ENCODE data around the gene IRS1.

Gene IRS1

GRCh38 chr2:226825056-226825455 lies 25.4 kb upstream of the IRS1 start:
- DNase-seq (ENCODE audit: low spot score) = no peak

- DNase-seq (ENCODE audit: low spot score) = no peak
Observed at GRCh38 chr2:226818930-226819329, 19.3 kb upstream of the IRS1 start.

GRCh38 chr2:226813148-226813701 lies 13.6 kb upstream of the IRS1 start:
- no peak for DNase-seq (ENCODE audit: low spot score)

- no peak for DNase-seq (ENCODE audit: low spot score)
Observed at GRCh38 chr2:226803410-226803809, 3.8 kb upstream of the IRS1 start.

GRCh38 chr2:226802573-226802972 lies 3.0 kb upstream of the IRS1 start:
- DNase-seq (ENCODE audit: low spot score) = peak; percentile 71

DNA sequence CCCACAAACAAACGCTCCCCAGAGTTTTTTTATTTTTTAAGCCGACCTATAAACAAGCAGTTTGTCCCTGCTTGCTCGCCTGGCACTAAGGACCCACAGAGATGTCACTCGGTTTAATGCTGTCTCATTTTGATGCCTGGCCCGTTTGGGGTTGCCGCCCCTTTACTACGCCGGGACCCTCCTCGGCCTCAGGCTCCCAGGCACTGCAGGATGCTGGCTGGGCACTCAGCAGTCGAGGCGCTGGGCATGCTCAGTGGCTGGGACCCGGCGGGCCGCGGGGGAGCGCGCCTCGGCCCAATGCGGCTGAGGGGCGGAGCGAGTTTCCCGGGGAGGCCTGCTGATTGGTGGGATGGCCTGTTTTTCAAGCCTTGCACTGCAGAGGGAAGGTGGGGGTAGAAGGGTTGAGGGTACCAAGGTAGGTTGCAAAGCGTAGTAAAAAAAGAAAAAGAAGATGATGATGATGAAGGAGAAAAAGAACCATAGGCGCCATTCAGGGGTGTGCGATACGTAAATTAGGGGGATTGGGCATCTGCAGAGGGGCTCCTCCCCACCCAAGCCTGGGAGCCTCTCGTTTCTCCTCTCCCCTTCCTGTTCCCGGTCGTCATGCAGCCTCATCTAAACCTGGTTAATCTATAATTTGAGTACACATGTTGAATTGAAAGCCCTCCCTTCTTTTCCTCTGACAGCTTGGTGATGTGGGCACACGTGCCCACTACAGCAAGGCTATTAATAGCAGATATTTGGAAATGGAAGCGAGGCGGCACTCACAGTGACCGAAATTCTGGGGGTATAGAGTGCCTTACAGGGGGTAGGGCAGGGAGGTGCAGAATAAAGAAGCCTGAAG lies 1.5 kb upstream of the IRS1 start:
- peak; percentile 88 for DNase-seq (ENCODE audit: low spot score)

GRCh38 chr2:226799976-226800940 lies 638 bp upstream of the IRS1 start:
- no peak for DNase-seq (ENCODE audit: low spot score)

GRCh38 chr2:226798422-226799210 lies 1.0 kb downstream of the IRS1 start:
- DNase-seq (ENCODE audit: low spot score) = peak; percentile 59

DNA sequence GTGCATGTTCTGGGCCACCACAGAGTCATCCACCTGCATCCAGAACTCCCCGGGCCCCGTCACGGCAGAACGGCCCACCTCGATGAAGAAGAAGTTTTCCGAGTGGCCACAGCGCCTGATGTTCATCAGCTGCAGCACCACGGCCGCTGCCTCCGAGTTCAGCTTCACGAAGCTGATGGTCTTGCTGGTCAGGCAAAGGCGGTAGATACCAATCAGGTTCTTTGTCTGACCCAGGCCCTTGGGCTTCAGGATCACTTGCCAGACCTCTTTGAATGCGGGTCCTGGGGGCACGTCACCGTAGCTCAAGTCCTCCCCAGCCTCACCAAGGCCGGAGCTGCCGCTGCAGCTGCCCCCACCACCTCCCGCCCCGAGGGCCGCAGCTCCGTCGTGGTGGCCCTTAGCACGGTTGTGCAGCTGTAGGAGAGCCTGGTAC lies 1.6 kb downstream of the IRS1 start:
- DNase-seq (ENCODE audit: low spot score) = no peak

DNA sequence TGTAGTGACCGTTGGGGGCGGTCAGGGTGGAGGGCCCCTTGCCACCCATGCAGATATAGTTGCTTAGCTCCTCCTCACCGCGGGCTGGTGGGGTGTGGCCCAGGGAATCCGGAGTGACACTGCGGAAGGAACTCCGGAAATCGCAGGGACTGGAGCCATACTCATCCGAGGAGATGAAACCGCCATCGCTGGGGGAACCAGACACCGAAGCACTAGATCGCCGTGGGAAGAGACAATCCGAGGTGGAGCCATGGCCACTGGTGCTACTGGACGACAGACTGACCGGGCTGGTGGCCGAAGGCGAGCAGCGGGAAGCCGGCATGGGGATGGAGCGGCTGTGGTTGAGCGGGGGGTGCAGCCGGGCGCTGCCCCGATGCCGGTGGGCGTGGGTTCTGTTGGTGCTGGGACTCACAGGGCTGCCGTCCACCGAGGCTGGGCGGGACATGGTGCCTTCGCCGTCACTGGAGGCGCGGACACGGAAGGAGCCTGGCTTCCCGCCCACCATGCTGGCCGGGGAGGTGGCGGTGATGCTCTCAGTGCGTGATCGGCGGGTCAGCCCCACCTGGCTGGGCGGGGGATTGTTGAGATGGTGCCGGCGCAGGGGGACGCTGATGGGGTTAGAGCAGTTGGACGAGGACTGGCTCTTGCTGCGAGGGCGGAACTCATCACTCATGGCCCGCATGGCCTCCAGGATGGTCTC lies 2.2 kb downstream of the IRS1 start:
- DNase-seq (ENCODE audit: low spot score) = peak; percentile 77

DNA sequence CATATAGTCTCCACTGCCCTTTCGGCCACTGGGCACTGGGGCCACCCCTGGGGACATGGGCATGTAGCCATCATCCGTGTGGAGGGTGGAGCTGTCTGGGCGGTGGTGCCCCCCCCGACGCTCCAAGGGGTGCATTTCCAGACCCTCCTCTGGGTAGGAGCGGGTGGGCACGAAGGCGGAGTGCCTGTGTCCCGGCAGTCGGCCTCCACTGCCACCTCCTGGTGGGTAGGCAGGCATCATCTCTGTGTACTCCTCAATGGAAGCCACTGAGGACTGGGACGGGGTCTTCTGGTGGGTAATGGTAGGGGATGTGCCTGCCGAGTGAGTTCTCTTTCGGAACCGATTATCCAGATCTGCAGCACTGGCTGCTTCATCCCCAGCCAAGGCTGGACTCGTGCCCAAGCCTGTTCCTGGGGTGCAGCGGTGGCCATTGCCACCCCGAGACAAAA lies 2.8 kb downstream of the IRS1 start:
- DNase-seq (ENCODE audit: low spot score) = peak; percentile 80

- peak; percentile 19 for DNase-seq (ENCODE audit: low spot score)
Observed at GRCh38 chr2:226796012-226796839, 3.4 kb downstream of the IRS1 start.

GRCh38 chr2:226795281-226796011 lies 4.2 kb downstream of the IRS1 start:
- DNase-seq (ENCODE audit: low spot score) = peak; percentile 48

DNA sequence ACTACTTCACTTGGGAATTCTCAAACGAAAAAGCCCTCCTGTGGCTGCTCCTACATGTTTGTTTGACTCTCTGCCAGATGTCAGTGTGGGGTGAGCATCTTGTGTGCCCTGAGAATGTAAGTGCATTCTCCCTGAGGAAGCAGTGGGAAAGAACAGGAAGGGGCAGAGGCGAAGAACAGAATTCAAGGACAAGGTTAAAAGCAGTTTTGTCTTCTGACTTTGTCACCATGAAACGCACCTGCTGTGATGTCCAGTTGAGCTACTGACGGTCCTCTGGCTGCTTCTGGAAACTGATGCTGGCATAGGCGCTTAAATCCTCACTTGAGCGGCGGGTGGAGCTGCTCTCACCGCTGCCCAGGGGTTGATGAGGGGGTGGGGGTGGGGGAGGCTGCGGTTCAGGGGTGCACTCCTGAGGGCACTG lies 4.9 kb downstream of the IRS1 start:
- DNase-seq (ENCODE audit: low spot score) = peak; percentile 25

GRCh38 chr2:226794196-226794661 lies 5.4 kb downstream of the IRS1 start:
- DNase-seq (ENCODE audit: low spot score) = no peak

DNA sequence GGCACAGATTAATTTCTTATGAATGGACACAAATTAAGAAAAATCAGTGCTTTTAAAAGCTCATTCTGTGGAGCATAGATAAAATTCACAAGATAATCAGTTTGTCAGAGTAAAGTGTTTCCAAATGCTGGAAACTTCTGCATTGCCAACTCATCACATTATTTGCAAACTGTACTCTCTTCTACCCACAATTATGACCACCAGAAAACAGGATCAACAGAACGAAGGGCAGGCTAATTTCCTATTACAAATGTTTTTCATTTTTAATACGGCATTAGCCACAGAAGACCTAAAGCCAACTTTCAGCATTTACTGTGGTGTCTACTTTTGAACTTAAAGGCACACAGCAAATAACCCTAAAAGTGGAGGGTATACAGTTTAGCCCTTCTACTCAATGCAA lies 6.0 kb downstream of the IRS1 start:
- DNase-seq (ENCODE audit: low spot score) = peak; percentile 14

DNA sequence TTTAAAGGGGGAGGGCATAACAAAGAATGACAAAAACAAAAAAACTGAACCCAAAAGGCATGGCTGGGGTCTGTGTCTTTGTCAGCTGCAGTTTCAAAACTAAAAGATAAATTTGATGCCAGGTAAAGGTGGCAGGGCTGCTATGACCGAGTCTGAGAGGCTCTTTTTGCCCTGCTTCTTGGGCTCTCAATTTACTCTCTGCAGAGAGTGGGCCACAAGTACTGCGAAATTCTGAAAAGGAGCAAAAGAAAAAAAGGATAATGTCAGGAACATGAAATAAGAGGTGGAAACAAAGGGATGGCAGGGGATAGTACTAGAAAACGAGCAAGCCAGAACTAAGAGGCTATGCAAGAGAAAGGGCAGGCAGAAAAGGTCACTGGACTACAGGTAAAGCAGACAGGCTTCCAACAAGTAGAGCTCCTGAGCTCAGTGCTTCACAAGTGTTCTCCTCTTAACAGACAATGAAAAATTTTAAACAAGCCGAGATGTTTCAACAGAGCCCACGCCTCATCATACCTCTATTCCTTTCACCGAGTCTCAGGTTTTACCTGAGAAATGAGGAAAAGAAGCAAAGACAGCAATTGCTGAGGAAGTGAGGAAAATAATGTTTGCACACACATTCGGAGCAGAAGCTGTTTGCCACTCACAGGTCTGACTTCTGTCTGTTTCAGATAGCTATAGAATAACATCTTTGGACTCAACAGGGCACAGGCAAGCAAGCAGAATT lies 7.3 kb downstream of the IRS1 start:
- DNase-seq (ENCODE audit: low spot score) = no peak

GRCh38 chr2:226791487-226792081 lies 8.0 kb downstream of the IRS1 start:
- DNase-seq (ENCODE audit: low spot score) = peak; percentile 99

All from GM03348 (cell line).